ENCODE measurements around the gene CMTR1.

DNA sequence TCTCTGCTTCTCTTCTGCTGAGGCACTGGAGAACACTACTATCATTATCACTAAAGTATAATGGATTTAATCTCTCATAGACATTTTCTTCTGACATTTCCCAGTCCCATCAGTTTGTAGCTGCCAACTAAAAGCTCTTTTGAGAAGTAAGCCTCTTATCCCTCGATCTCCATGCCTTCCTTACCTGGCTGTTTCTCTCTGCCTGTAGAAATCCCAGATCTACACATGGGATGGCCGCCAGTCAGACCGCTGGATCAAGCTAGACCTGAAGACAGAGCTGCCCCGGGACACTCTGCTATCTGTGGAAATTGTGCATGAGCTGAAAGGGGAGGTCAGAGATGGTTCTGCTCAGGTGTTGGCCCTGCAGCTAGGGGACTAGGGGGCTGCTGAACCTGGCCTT, 41.3 kb downstream of the CMTR1 start:
- TF ChIP-seq, protein P1, sequence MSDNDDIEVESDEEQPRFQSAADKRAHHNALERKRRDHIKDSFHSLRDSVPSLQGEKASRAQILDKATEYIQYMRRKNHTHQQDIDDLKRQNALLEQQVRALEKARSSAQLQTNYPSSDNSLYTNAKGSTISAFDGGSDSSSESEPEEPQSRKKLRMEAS (IDR thresholded peaks at IDR 0.05): no peak
- TF ChIP-seq TCF7L2 (IDR thresholded peaks at IDR 0.05; ENCODE audit: borderline replicate concordance, extremely low read depth, insufficient read depth, insufficient read length) (no peak), JUND (IDR thresholded peaks at IDR 0.05) (no peak), POLR2A (IDR thresholded peaks at IDR 0.05; ENCODE audit: borderline replicate concordance, extremely low read depth, insufficient read depth, insufficient read length) (no peak), EZH2 (IDR thresholded peaks at IDR 0.05) (no peak)
- TF ChIP-seq, protein P2, sequence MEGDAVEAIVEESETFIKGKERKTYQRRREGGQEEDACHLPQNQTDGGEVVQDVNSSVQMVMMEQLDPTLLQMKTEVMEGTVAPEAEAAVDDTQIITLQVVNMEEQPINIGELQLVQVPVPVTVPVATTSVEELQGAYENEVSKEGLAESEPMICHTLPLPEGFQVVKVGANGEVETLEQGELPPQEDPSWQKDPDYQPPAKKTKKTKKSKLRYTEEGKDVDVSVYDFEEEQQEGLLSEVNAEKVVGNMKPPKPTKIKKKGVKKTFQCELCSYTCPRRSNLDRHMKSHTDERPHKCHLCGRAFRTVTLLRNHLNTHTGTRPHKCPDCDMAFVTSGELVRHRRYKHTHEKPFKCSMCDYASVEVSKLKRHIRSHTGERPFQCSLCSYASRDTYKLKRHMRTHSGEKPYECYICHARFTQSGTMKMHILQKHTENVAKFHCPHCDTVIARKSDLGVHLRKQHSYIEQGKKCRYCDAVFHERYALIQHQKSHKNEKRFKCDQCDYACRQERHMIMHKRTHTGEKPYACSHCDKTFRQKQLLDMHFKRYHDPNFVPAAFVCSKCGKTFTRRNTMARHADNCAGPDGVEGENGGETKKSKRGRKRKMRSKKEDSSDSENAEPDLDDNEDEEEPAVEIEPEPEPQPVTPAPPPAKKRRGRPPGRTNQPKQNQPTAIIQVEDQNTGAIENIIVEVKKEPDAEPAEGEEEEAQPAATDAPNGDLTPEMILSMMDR (IDR thresholded peaks at IDR 0.05 in 2 of 3, conservative IDR thresholded peaks at IDR 0.05 in 1 of 3; ENCODE audit: borderline replicate concordance in 1 of 3, insufficient read depth in 1 of 3, low read depth in 2 of 3, low read length in 2 of 3): no peak

All from HCT116 (cell line).